Activated naive CD8-positive, alpha-beta T cell treated with anti-CD3 and anti-CD28 coated beads for 36 hours (primary cell): ENCODE measurements around the gene GTF3C1. TPM values are rescaled to one million over a fixed set of nuclear protein-coding genes. Genes with fewer than 3 reads are reported as not detected.
A peak's percentile ranks its signal among the peaks of the same experiment; 100 is the strongest.

Experiments
- DNase-seq: peaks from one replicate; pipeline ENCODE4 v3.0.0; 2021
- H3K27ac Mint-ChIP-seq: one replicate; pipeline ENCODE4 v1.8.0; 2022; ENCODE audit warnings: mild to moderate bottlenecking, moderate library complexity, mixed read lengths
- H3K27me3 Mint-ChIP-seq: one replicate; pipeline ENCODE4 v1.8.0; 2022; ENCODE audit warnings: mild to moderate bottlenecking, mixed read lengths
- H3K36me3 Mint-ChIP-seq: one replicate; pipeline ENCODE4 v1.8.0; 2021; ENCODE audit warnings: mild to moderate bottlenecking, mixed read lengths
- H3K4me1 Mint-ChIP-seq: one replicate; pipeline ENCODE4 v1.8.0; 2021; ENCODE audit warnings: mixed read lengths
- H3K4me3 Mint-ChIP-seq: one replicate; pipeline ENCODE4 v1.8.0; 2022; ENCODE audit warnings: mild to moderate bottlenecking, moderate library complexity, mixed read lengths
- H3K9me3 Mint-ChIP-seq: one replicate; pipeline ENCODE4 v1.8.0; 2022; ENCODE audit warnings: mixed read lengths
- total RNA-seq, 2 experiments: library from RNA; stranded (reverse); gene quantifications; one replicate each; pipeline ENCODE4 v1.2.3, GENCODE V29; 2021

GTF3C1 gene
- total RNA-seq, 2 experiments from 2014 or later: 49.7 to 52.0 TPM

DNA sequence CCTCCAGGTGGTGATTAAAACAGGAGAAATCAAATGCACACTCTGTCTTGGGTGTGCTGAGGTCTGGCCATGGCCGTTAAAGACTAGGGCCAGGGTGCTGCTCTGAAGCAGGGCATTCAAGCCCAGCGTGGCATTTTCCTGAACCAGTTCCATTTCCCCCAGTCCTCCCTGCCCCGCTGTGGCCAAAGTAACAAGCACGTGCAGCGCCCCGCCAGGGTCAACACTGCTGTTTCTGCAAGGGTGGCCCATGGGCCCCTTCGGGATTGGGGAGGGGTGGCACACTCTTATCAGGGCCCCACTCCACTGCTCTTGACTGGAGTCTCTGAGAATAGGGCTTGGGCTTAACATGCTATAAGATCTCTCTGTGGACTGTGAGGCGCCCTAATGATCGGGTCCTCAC, 74.8 kb downstream of the GTF3C1 start:
- H3K36me3 Mint-ChIP-seq: peaks cover 18% of the 10 kb centered on the region
- no peak overlapping the region for H3K27ac Mint-ChIP-seq

GRCh38 chr16:27474041-27474440, 75.7 kb downstream of the GTF3C1 start:
- H3K4me1 Mint-ChIP-seq: no peaks in the 10 kb centered on the region
- peaks cover 27% of the 10 kb centered on the region for H3K36me3 Mint-ChIP-seq
- no peaks in the 10 kb centered on the region for H3K27me3 Mint-ChIP-seq
- H3K27ac Mint-ChIP-seq: no peak overlapping the region
- no peak for DNase-seq
- H3K9me3 Mint-ChIP-seq: no peaks in the 10 kb centered on the region
- H3K4me3 Mint-ChIP-seq: no peak overlapping the region

More for the DNA sequence above, 74.8 kb downstream of the GTF3C1 start:
- Mint-ChIP-seq H3K4me1 (no peaks in the 10 kb centered on the region), H3K9me3 (no peaks in the 10 kb centered on the region), H3K4me3 (no peak overlapping the region), H3K27me3 (no peaks in the 10 kb centered on the region)
- no peak for DNase-seq

DNA sequence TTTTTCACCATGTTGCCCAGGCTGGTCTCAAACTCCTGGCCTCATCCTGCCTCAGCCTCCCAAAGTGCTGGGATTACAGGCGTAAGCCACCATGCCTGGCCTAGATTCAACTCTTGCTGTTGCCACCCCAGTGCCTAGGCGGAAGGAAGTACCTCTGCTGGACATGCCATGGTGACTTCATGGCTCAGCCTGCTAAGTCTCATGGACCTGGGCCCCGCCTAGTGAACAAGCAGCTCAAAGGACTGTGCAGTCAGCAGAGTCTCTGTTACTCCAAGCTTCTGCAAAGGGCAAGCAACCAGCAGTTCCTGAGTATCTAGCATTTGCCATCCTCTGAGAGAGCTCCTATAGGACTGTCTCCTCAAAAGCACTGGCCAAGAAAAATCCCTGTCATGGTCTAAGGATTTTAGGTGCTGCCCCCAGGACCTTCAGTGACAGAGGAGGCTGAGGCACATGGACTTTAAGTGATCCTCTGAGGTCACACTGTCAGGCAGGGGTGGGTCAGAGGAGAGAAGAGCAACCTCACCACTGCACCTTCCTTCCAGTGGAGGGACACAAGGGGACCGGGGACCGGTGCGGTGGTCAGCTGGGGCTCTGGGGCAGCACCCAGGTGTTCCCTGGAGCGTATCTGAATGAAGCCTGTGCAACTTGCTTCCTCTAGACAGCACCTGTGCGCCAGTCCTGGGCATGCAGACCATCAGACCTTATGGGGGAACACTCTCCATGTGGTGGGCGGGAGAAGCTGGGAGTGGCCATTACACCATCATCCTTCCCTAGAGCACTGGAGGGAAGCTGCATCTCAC, 76.4 kb downstream of the GTF3C1 start:
- Mint-ChIP-seq H3K4me1 (no peaks in the 10 kb centered on the region), H3K36me3 (peaks cover 34% of the 10 kb centered on the region), H3K27ac (no peak overlapping the region), H3K9me3 (no peaks in the 10 kb centered on the region), H3K4me3 (no peak overlapping the region), H3K27me3 (no peaks in the 10 kb centered on the region)
- DNase-seq: no peak

DNA sequence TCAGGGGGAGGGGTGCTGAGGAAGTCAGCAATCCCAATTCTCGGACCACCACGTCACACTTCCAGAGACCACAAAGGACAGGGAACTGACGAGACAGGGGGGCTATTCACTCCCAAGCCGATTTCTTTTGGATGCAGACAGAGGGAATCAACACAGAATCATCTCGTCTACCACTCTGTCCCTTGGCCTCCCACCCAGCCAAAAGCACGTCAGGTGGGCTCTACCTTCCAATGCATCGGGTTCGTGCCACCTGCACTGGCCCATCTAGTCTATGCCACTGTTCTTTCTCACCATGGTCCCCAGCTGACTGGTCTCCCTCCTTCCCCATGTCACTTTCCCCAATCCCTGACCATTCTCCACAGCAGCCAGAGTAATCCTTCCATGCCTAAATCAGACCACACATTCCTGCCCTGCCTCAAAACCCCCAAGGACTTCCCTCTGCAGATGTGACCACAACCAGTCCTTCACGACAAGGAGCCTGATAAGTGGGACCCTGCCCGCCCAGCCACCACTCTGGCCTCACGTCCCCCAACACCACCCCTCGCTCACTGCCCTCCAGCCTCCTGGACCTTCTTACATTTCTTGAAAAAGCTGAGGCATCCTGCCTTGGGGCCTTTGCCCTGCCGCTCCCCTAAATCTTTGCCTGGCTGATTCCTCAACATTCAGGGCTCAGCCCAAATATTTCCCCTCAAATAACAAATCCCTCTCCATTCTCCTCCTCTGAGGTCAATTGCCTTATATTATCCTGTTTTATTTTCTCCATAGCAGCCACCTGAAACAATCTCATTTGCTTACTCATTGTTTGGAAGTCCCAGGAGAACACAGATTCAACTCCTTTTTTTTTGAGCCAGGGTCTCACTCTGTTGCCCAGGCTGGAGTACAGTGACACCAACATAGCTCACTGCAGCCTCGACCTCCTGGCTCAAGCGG, 77.4 kb downstream of the GTF3C1 start:
- Mint-ChIP-seq H3K36me3 (peaks cover 39% of the 10 kb centered on the region), H3K27ac (no peak overlapping the region), H3K4me3 (no peak overlapping the region), H3K9me3 (peaks cover 4% of the 10 kb centered on the region), H3K27me3 (no peaks in the 10 kb centered on the region), H3K4me1 (no peaks in the 10 kb centered on the region)
- no peak for DNase-seq

GRCh38 chr16:27471661-27472060, 78.1 kb downstream of the GTF3C1 start:
- Mint-ChIP-seq H3K27ac (no peak overlapping the region), H3K9me3 (peaks cover 4% of the 10 kb centered on the region), H3K4me3 (no peak overlapping the region), H3K27me3 (no peaks in the 10 kb centered on the region), H3K36me3 (peaks cover 45% of the 10 kb centered on the region), H3K4me1 (peaks cover under 1% of the 10 kb centered on the region)
- no peak for DNase-seq

GRCh38 chr16:27470567-27471431, 78.9 kb downstream of the GTF3C1 start:
- H3K4me3 Mint-ChIP-seq: no peak overlapping the region
- H3K27me3 Mint-ChIP-seq: no peaks in the 10 kb centered on the region
- no peak for DNase-seq
- no peak overlapping the region for H3K27ac Mint-ChIP-seq
- H3K4me1 Mint-ChIP-seq: peaks cover 6% of the 10 kb centered on the region
- peaks cover 4% of the 10 kb centered on the region for H3K9me3 Mint-ChIP-seq
- H3K36me3 Mint-ChIP-seq: peaks cover 54% of the 10 kb centered on the region

DNA sequence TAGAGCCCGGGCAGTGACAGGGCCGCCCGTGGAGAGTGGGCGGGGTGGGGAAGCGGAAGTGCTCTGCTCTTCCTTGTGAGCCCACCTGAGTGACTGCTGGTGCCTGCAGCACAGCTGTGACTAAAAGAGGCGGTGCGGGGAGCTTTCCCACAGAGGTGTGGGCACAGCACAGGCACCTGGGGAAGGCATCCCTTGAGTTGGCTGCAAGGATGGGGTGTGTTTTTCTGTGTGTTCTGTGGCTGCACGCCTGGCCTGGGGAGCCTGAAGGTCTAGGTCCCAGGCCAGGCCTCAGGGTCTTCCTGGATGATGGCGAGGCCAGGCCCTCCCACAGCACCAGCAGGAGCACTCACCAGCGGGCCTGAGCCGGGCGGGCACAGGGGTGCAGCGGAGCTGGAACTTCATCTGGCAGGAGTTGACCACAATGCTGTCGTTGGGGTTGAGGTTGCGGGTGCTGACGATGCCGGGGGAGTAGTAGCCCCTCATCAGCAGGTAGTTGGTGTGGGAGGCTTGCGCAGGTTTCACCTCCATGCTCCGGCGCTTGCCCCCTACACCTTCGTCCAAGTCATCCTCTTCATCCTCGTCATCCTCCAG, 80.7 kb downstream of the GTF3C1 start:
- H3K36me3 Mint-ChIP-seq: peaks cover 64% of the 10 kb centered on the region
- peaks cover 4% of the 10 kb centered on the region for H3K9me3 Mint-ChIP-seq
- no peak overlapping the region for H3K27ac Mint-ChIP-seq
- no peak overlapping the region for H3K4me3 Mint-ChIP-seq
- H3K27me3 Mint-ChIP-seq: no peaks in the 10 kb centered on the region
- H3K4me1 Mint-ChIP-seq: peaks cover 14% of the 10 kb centered on the region
- no peak for DNase-seq

- H3K9me3 Mint-ChIP-seq: peaks cover 4% of the 10 kb centered on the region
- DNase-seq: no peak
- H3K4me1 Mint-ChIP-seq: peaks cover 34% of the 10 kb centered on the region
- H3K36me3 Mint-ChIP-seq: peaks cover 64% of the 10 kb centered on the region
- peak overlapping the region; percentile 20 for H3K27ac Mint-ChIP-seq
- no peak overlapping the region for H3K4me3 Mint-ChIP-seq
- no peaks in the 10 kb centered on the region for H3K27me3 Mint-ChIP-seq
Measured at GRCh38 chr16:27465483-27465879, 84.2 kb downstream of the GTF3C1 start.

DNA sequence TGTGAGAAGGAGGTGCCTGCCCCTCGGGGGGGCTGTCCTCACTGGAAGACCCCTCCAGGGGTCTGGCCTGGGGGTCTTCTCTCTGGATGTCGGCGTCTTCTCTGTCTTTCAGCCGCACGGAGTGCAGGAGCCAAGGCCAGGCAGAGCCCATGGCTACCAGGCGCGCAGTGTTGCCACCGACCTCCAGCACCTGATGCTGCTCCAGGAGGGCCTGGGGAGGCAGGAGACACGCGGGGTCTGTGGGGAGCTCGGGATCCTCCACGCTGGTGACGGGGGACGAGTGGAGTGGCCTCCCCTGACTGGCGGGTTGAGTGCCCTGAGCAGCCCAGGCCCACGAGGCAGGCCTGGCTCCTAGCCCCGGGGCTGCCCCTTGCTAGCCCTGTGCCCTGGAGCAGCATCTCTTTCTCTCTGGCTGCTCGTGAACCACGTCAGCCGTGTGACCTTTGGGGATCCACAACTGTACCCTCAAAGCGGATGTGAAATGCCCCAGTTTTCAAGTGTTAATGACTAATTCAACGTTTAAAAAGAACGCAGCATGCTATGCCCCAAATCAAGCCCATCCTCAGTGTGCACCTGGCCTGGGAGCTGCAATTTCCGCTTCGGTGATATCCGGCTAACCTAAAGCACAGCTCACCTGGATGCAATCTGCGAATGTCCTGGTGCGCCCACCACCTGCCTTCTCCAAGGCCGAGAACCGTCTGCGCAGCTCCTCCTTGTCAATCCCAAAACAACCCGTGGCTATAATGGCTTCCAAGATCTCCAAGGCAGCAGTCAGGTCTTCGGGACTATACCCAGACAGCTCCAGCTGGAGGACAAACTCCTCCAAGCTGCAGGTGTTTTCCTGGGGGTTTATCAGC, 84.9 kb downstream of the GTF3C1 start:
- peak overlapping the region; percentile 89 for H3K27ac Mint-ChIP-seq
- peaks cover 4% of the 10 kb centered on the region for H3K9me3 Mint-ChIP-seq
- peaks cover 58% of the 10 kb centered on the region for H3K36me3 Mint-ChIP-seq
- H3K27me3 Mint-ChIP-seq: no peaks in the 10 kb centered on the region
- H3K4me1 Mint-ChIP-seq: peaks cover 36% of the 10 kb centered on the region
- no peak for DNase-seq
- H3K4me3 Mint-ChIP-seq: peak overlapping the region; percentile 42

DNA sequence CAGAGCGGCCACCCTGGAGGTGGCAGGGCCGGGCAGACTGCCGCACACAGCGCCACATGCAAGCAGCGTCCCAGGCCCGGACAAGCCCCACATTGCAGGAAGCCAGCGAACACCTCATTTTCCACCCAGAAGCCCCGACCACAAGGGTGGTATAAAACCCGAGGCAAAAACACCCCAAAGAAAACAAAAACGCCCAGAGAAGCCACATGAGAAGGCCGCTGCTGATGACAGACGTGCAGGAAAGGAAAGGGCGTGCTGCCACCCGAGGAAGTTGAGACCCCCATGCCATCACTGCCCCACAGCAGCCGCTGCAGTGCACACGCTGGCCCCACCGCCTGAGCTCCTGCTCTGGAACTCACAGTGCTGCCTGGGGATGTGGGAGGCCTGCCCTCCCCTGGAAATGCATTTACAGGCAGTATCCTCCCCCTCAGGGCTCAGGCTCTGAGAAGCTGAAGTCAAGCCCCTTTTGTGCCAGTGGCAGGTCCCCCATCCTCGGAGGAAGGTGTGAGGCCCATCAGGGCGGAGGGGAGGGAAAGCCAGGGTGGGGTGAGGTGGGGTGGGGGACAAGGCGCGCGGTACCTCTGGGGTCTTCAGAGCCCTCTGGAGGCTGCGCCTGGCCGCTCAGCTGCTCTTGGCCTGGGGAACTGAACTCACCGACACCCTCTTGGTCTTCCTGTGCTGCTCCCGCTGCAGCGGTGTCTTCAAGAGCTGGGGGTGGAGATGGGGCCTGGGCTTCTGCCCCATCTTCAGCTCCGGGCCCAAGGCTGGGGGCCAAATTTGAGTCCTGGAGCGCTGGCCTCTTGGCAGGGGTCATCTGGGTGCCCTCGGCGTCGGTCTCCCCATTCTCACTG, 85.7 kb downstream of the GTF3C1 start:
- Mint-ChIP-seq H3K4me1 (peaks cover 39% of the 10 kb centered on the region), H3K27ac (peak overlapping the region; percentile 89), H3K27me3 (no peaks in the 10 kb centered on the region), H3K36me3 (peaks cover 51% of the 10 kb centered on the region), H3K4me3 (peak overlapping the region; percentile 71), H3K9me3 (peaks cover 4% of the 10 kb centered on the region)
- peak; percentile 75 for DNase-seq

DNA sequence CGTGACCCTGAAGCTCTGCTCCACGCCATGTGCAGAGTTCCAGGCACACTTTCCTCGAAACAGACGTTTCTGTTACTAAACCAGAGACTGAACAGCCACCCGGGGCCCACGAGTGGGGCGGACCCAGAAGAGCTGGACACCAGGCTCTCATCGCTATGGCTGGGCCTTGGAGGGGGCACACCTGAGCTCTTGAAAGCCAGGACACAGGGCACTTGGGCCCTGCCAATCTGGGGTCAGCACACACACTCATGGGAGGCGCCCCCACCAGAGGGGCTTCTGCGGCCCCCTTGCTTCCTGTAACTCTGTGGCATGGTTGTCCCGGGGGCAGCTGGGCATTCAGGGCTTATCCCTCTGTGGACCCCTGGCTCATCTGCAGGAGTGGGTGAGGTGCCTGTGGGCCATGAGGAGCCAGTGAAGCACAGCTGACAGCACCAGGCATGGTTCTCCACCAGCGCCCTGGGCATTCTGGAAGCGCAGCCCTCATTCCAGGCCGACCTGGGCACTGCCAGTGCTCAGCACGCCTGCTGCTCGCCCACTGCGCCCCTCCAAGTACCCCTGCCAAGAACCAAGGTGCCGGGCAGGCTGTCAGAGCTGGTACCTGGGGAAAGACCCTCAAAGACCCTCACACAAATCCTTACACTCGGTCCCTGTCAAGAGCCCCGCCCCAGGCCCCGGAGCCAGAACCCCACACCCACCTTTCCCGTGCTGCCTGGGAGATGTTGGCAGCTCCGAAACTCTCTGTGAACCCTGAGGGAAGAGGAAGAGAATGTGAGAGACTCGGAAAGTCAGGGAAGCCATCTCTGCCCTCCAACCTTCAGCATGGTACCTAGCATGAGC, 86.6 kb downstream of the GTF3C1 start:
- Mint-ChIP-seq H3K9me3 (peaks cover 3% of the 10 kb centered on the region), H3K36me3 (peaks cover 45% of the 10 kb centered on the region), H3K4me3 (peak overlapping the region; percentile 71), H3K27me3 (no peaks in the 10 kb centered on the region), H3K4me1 (peaks cover 39% of the 10 kb centered on the region), H3K27ac (peak overlapping the region; percentile 89)
- DNase-seq: no peak

- no peak overlapping the region for H3K27ac Mint-ChIP-seq
- H3K36me3 Mint-ChIP-seq: peaks cover 38% of the 10 kb centered on the region
- H3K4me1 Mint-ChIP-seq: peaks cover 41% of the 10 kb centered on the region
- DNase-seq: no peak
- H3K27me3 Mint-ChIP-seq: no peaks in the 10 kb centered on the region
- no peak overlapping the region for H3K4me3 Mint-ChIP-seq
- H3K9me3 Mint-ChIP-seq: no peaks in the 10 kb centered on the region
Measured at GRCh38 chr16:27462200-27462845, 87.4 kb downstream of the GTF3C1 start.
